SK-N-SH (cell line): ENCODE measurements around the gene TFEB. TPM values are rescaled to one million over a fixed set of nuclear protein-coding genes. Genes with fewer than 3 reads are reported as not detected.

Experiments
- CTCF ChIA-PET: fragments of 300-600, 350-600 bp; formaldehyde crosslinking; extraction: SDS; loops from one replicate; lab custom pipeline; 2021; lab: Yijun Ruan, JAX
- POLR2A ChIA-PET: fragments of 350-600 bp; sonication (Branson Sonifier 250); formaldehyde crosslinking; extraction: SDS; loops from one replicate; lab custom pipeline; 2020; ENCODE audit warnings: antibody characterized with exemption, inconsistent platforms; lab: Yijun Ruan, JAX
- DNase-seq: peaks from one replicate; pipeline ENCODE4 v3.0.0; 2012
- H2AFZ ChIP-seq: fragments of 200-600 bp; sonication (generic); 2 replicates; pipeline ENCODE4 v1.8.1; 2016; ENCODE audit warnings: antibody characterized with exemption, mild to moderate bottlenecking, low read depth
- H3F3A ChIP-seq: fragments of 200-600 bp; sonication (generic); replicated peaks from 2 replicates; pipeline ENCODE3; 2016; ENCODE audit warnings: antibody characterized with exemption, mild to moderate bottlenecking; ENCODE audit not compliant: insufficient read depth
- H3K27ac ChIP-seq, 2 experiments: fragments of 200-500 bp in 1 of 2; fragments of 200-600 bp in 1 of 2; sonication (Bioruptor generic) in 1 of 2; sonication (generic), shearing (Covaris generic) in 1 of 2; 2 replicates each; pipeline versions ENCODE4 v1.5.1 to v1.6.1; 2014 to 2016; ENCODE audit warnings: low read depth in 2 of 2, inconsistent platforms in 1 of 2, low read length in 1 of 2, mild to moderate bottlenecking in 1 of 2, mixed read lengths in 1 of 2
- H3K27me3 ChIP-seq: fragments of 200-600 bp; sonication (generic), shearing (Covaris generic); 2 replicates; pipeline ENCODE4 v1.6.1; 2016; ENCODE audit warnings: mixed run types; ENCODE audit not compliant: insufficient read depth
- H3K36me3 ChIP-seq, 2 experiments: fragments of 200-500 bp in 1 of 2; fragments of 200-600 bp in 1 of 2; sonication (Bioruptor generic) in 1 of 2; sonication (generic) in 1 of 2; replicated peaks in 1 of 2; 2 replicates each; pipeline versions ENCODE3 to v1.5.1; 2014 to 2016; ENCODE audit warnings: low read length in 1 of 2, mild to moderate bottlenecking in 1 of 2; ENCODE audit not compliant: insufficient read depth in 2 of 2, control insufficient read depth in 1 of 2
- H3K4me1 ChIP-seq, 2 experiments: fragments of 200-500 bp in 1 of 2; fragments of 200-600 bp in 1 of 2; sonication (Bioruptor generic) in 1 of 2; sonication (generic), shearing (Covaris generic) in 1 of 2; 2 replicates each; pipeline versions ENCODE4 v1.5.1 to v1.6.1; 2014 to 2016; ENCODE audit warnings: low read depth in 1 of 2, low read length in 1 of 2, mixed run types in 1 of 2; ENCODE audit not compliant: insufficient read depth in 2 of 2, control insufficient read depth in 1 of 2
- H3K4me2 ChIP-seq: fragments of 200-600 bp; sonication (generic), shearing (Covaris generic); 2 replicates; pipeline ENCODE4 v1.6.1; 2017; ENCODE audit warnings: mixed run types
- H3K4me3 ChIP-seq, 2 experiments: fragments of 200-500 bp in 1 of 2; fragments of 200-600 bp in 1 of 2; sonication (Bioruptor generic) in 1 of 2; sonication (generic), shearing (Covaris generic) in 1 of 2; 2 replicates each; pipeline versions ENCODE4 v1.5.1 to v1.8.1; 2014 to 2016; ENCODE audit warnings: low read depth in 2 of 2, inconsistent platforms in 1 of 2, low read length in 1 of 2, mild to moderate bottlenecking in 1 of 2, mixed read lengths in 1 of 2, moderate library complexity in 1 of 2
- H3K79me2 ChIP-seq: fragments of 200-600 bp; sonication (generic); 2 replicates; pipeline ENCODE4 v1.8.1; 2017; ENCODE audit warnings: mild to moderate bottlenecking; ENCODE audit not compliant: insufficient read depth
- H3K9ac ChIP-seq: fragments of 200-600 bp; sonication (generic); 2 replicates; pipeline ENCODE4 v1.6.1; 2017; ENCODE audit warnings: mixed run types
- H3K9me2 ChIP-seq: fragments of 200-600 bp; sonication (generic); 2 replicates; pipeline ENCODE4 v1.6.1; 2017; ENCODE audit warnings: mixed run types
- H3K9me3 ChIP-seq: fragments of 200-600 bp; sonication (generic); 2 replicates; pipeline ENCODE4 v1.6.1; 2017; ENCODE audit warnings: mixed run types, mild to moderate bottlenecking, moderate library complexity
- H4K20me1 ChIP-seq: fragments of 200-600 bp; sonication (generic); 2 replicates; pipeline ENCODE4 v1.6.1; 2017; ENCODE audit warnings: mild to moderate bottlenecking, mixed run types; ENCODE audit not compliant: insufficient read depth
- EP300 ChIP-seq, 2 experiments: IDR thresholded peaks; 2 replicates each; pipeline versions ENCODE4 v1.4.0 to v1.6.1; 2012; ENCODE audit warnings: borderline replicate concordance in 1 of 2, low read depth in 1 of 2, low read length in 1 of 2
- EZH2phosphoT487 ChIP-seq: fragments of 200-600 bp; sonication (generic); IDR thresholded peaks from 2 replicates; pipeline ENCODE4 v1.6.1; 2017; ENCODE audit warnings: low read depth, mixed run types, mild to moderate bottlenecking, antibody characterized with exemption, moderate library complexity, borderline replicate concordance
- FOSL2 ChIP-seq: IDR thresholded peaks from 2 replicates; pipeline ENCODE4 v1.4.0; 2012; ENCODE audit warnings: low read depth, mild to moderate bottlenecking, moderate library complexity, borderline replicate concordance
- FOXM1 ChIP-seq: IDR thresholded peaks from 2 replicates; pipeline ENCODE4 v1.4.0; 2012; ENCODE audit warnings: low read depth, mild to moderate bottlenecking
- GATA2 ChIP-seq: sonication (generic); formaldehyde crosslinking; IDR thresholded peaks from 2 replicates; pipeline ENCODE4 v1.5.0; 2020; ENCODE audit warnings: mild to moderate bottlenecking, missing genetic modification reagents
- IRF3 ChIP-seq: fragments of 150-350 bp; IDR thresholded peaks from 2 replicates; pipeline ENCODE4 v1.6.1; 2016; ENCODE audit warnings: mild to moderate bottlenecking, low read depth, low read length
- JUND ChIP-seq: IDR thresholded peaks from 2 replicates; pipeline ENCODE4 v1.4.0; 2012
- MEF2A ChIP-seq: IDR thresholded peaks from 2 replicates; pipeline ENCODE4 v1.4.0; 2012; ENCODE audit warnings: low read depth, borderline replicate concordance
- NFIC ChIP-seq: IDR thresholded peaks from 2 replicates; pipeline ENCODE4 v1.4.0; 2012; ENCODE audit warnings: borderline replicate concordance
- NRF1 ChIP-seq: IDR thresholded peaks from 2 replicates; pipeline ENCODE4 v1.6.1; 2012; ENCODE audit warnings: low read depth, mild to moderate bottlenecking, low read length
- PBX3 ChIP-seq: IDR thresholded peaks from 2 replicates; pipeline ENCODE4; 2012
- RAD21 ChIP-seq: IDR thresholded peaks from 2 replicates; pipeline ENCODE4 v1.6.1; 2012; ENCODE audit warnings: mild to moderate bottlenecking, low read length
- RFX5 ChIP-seq: IDR thresholded peaks from 2 replicates; pipeline ENCODE4 v1.6.1; 2012; ENCODE audit warnings: mild to moderate bottlenecking, improper control_type of control experiment, low read length
- RXRA ChIP-seq: IDR thresholded peaks from 2 replicates; pipeline ENCODE4 v1.4.0; 2012; ENCODE audit warnings: low read depth, mild to moderate bottlenecking, borderline replicate concordance
- SIN3A ChIP-seq: IDR thresholded peaks from 2 replicates; pipeline ENCODE4 v1.6.1; 2012; ENCODE audit warnings: low read depth, mild to moderate bottlenecking, low read length, moderate library complexity, borderline replicate concordance
- SMC3 ChIP-seq: IDR thresholded peaks from 2 replicates; pipeline ENCODE4 v1.6.1; 2012; ENCODE audit warnings: low read depth, low read length, improper control_type of control experiment
- TAF1 ChIP-seq: IDR thresholded peaks from 2 replicates; pipeline ENCODE4 v1.6.1; 2012; ENCODE audit warnings: low read depth, mild to moderate bottlenecking, low read length, moderate library complexity, borderline replicate concordance
- TCF12 ChIP-seq: IDR thresholded peaks from 2 replicates; pipeline ENCODE4 v1.4.0; 2012
- TEAD4 ChIP-seq: IDR thresholded peaks from 2 replicates; pipeline ENCODE4 v1.4.0; 2012; ENCODE audit warnings: mild to moderate bottlenecking, borderline replicate concordance; ENCODE audit not compliant: insufficient read depth
- WGBS: methylation state at CpG from one replicate; pipeline ENCODE4 v1.1.6; 2017; ENCODE audit warnings: low lambda C conversion rate; 5-methylcytosine and 5-hydroxymethylcytosine counted together
- polyA plus RNA-seq, 3 experiments: library from polyadenylated mRNA; depleted of rRNA; stranded (reverse); fragments of >200 nt; gene quantifications; 2 replicates each; pipeline ENCODE4 v1.2.3, GENCODE V29; 2012

The TFEB gene
- polyA plus RNA-seq, 1 of the 3 experiments (the other 2 are of a cell fraction), result 6.2 TPM

GRCh38 chr6:41670703-41671360 is 64.6 kb downstream of the TFEB start:
- Histone ChIP-seq H3K4me3 (no peak overlapping the region), H2AFZ (no peak overlapping the region), H3K9me3 (no peaks in the 10 kb centered on the region), H4K20me1 (no peaks in the 10 kb centered on the region), H3K4me2 (no peak overlapping the region), H3K79me2 (no peaks in the 10 kb centered on the region), H3K27me3 (no peaks in the 10 kb centered on the region; the same call in 1 of the 2 replicates), H3K27ac (no peak overlapping the region), H3F3A (no peaks in the 10 kb centered on the region), H3K36me3 (no peaks in the 10 kb centered on the region), H3K4me1 (peaks cover 0 to 12% of the 10 kb centered on the region in 2 experiments; a peak in 1 of 4 replicates), H3K9ac (no peak overlapping the region), H3K9me2 (no peaks in the 10 kb centered on the region)
- CTCF ChIA-PET, result interaction anchor here (0.8 to 3.2 kb wide), 7 partner anchors 11 to 303 kb away, joined by 3 to 9 read pairs (median 3); no protein-coding TSS in a partner anchor
- TF ChIP-seq RFX5, result no peak
- no peak for TF ChIP-seq PBX3
- no peak for TF ChIP-seq GATA2 (CRISPR knock-in tag)
- no peak for TF ChIP-seq EZH2phosphoT487
- no peak for TF ChIP-seq EP300 (IDR thresholded peaks at IDR 0.05; ENCODE audit: borderline replicate concordance in 1 of 2, low read depth in 1 of 2, low read length in 1 of 2)
- no peak for TF ChIP-seq RXRA
- POLR2A ChIA-PET, result no interaction called here
- WGBS, result 48% methylated on average over 9 of the region's 9 CpGs
- no peak for DNase-seq

GRCh38 chr6:41668968-41669367 is 66.4 kb downstream of the TFEB start:
- no peak overlapping the region for H3K9ac ChIP-seq
- H3K4me2 ChIP-seq, result no peak overlapping the region
- POLR2A ChIA-PET, result no interaction called here
- H4K20me1 ChIP-seq, result no peaks in the 10 kb centered on the region
- no peaks in the 10 kb centered on the region for H3F3A ChIP-seq
- H3K4me3 ChIP-seq, result no peak overlapping the region
- DNase-seq, result no peak
- CTCF ChIA-PET, result interaction anchor here (3.2 kb wide), 1 partner anchor 301 kb away, joined by 9 read pairs; no protein-coding TSS in a partner anchor
- no peaks in the 10 kb centered on the region for H3K9me2 ChIP-seq
- TF ChIP-seq TAF1 (no peak), PBX3 (no peak), SIN3A (no peak), EZH2phosphoT487 (no peak), JUND (no peak), FOSL2 (no peak), NFIC (no peak), NRF1 (no peak), SMC3 (no peak), TEAD4 (no peak), IRF3 (no peak), EP300 (IDR thresholded peaks at IDR 0.05; ENCODE audit: borderline replicate concordance in 1 of 2, low read depth in 1 of 2, low read length in 1 of 2) (no peak), TCF12 (no peak), RAD21 (no peak), RXRA (no peak), FOXM1 (no peak), MEF2A (no peak)
- no peaks in the 10 kb centered on the region for H3K9me3 ChIP-seq
- WGBS, result 59% methylated on average over 2 of the region's 2 CpGs
- H3K27me3 ChIP-seq, result no peaks in the 10 kb centered on the region; the same call in 1 of the 2 replicates
- peaks cover 0 to 2% of the 10 kb centered on the region in 2 experiments; a peak in 1 of 4 replicates for H3K4me1 ChIP-seq
- H2AFZ ChIP-seq, result no peak overlapping the region
- H3K27ac ChIP-seq, result no peak overlapping the region
- H3K36me3 ChIP-seq, result no peaks in the 10 kb centered on the region
- H3K79me2 ChIP-seq, result no peaks in the 10 kb centered on the region
